ENCODE results near the gene HUWE1. TPM values are rescaled to one million over a fixed set of nuclear protein-coding genes. Genes with fewer than 3 reads are reported as not detected.

The HUWE1 gene
- polyA plus RNA-seq, 1 donor (not counting 4 experiments of a cell fraction or from before 2014, with no cell fraction given), result 53.6 TPM

GRCh38 chrX:53630261-53630660, 56.3 kb downstream of the HUWE1 start:
- dilution Hi-C loops (cut with MboI; ENCODE audit: extremely low pct_ligation_motif_present, low sequenced_read_pairs), result no loop called here
- TF ChIP-seq EZH2 (IDR thresholded peaks at IDR 0.05; ENCODE audit: low read length) (no peak), CTCF (optimal IDR thresholded peaks at IDR 0.05 in 1 of 3, IDR thresholded peaks at IDR 0.05 in 1 of 3, conservative IDR thresholded peaks at IDR 0.05 in 1 of 3; ENCODE audit: extremely low read depth in 1 of 3, insufficient read depth in 2 of 3, low read length in 3 of 3) (no peak)
- Histone ChIP-seq H3K9me1 (ENCODE audit: control insufficient read depth, extremely low read depth, insufficient read depth, low read length) (no peaks in the 10 kb centered on the region), H3K4me2 (ENCODE audit: control insufficient read depth, extremely low read depth, insufficient read depth, low read depth, low read length) (no peak overlapping the region), H3K79me2 (ENCODE audit: control insufficient read depth, insufficient read depth, low read length) (peaks cover 4% of the 10 kb centered on the region), H3K9ac (ENCODE audit: control insufficient read depth, extremely low read depth, insufficient read depth, low read length) (no peak overlapping the region), H3K9me3 (ENCODE audit: control insufficient read depth, low read depth, low read length) (no peaks in the 10 kb centered on the region), H3K4me3 (ENCODE audit: control insufficient read depth in 2 of 3, extremely low read depth in 1 of 3, insufficient read depth in 2 of 3, low read depth in 1 of 3, low read length in 3 of 3) (no peak overlapping the region), H3K4me1 (ENCODE audit: control insufficient read depth, extremely low read depth, insufficient read depth, low read length) (no peaks in the 10 kb centered on the region), H2AFZ (ENCODE audit: control insufficient read depth, low read length) (no peak overlapping the region), H3K27me3 (ENCODE audit: control insufficient read depth, extremely low read depth, insufficient read depth, low read length) (no peaks in the 10 kb centered on the region), H3K27ac (ENCODE audit: control insufficient read depth, insufficient read depth, low read length) (no peak overlapping the region), H3K36me3 (ENCODE audit: control insufficient read depth in 2 of 2, extremely low read depth in 1 of 2, insufficient read depth in 2 of 2, low read length in 2 of 2) (peaks cover 5 to 10% of the 10 kb centered on the region in 2 experiments), H4K20me1 (ENCODE audit: control insufficient read depth, extremely low read depth, insufficient read depth, low read length) (no peaks in the 10 kb centered on the region)
- FAIRE-seq, result no peak
- no peak for DNase-seq (ENCODE audit: low read depth, low spot score)

GRCh38 chrX:53622431-53622830, 64.1 kb downstream of the HUWE1 start:
- no peak overlapping the region for H3K4me3 ChIP-seq (ENCODE audit: control insufficient read depth in 2 of 3, extremely low read depth in 1 of 3, insufficient read depth in 2 of 3, low read depth in 1 of 3, low read length in 3 of 3)
- H3K27ac ChIP-seq (ENCODE audit: control insufficient read depth, insufficient read depth, low read length), result no peak overlapping the region
- FAIRE-seq, result no peak
- H3K36me3 ChIP-seq (ENCODE audit: control insufficient read depth in 2 of 2, extremely low read depth in 1 of 2, insufficient read depth in 2 of 2, low read length in 2 of 2), result peaks cover 5 to 8% of the 10 kb centered on the region in 2 experiments
- no peak overlapping the region for H3K9ac ChIP-seq (ENCODE audit: control insufficient read depth, extremely low read depth, insufficient read depth, low read length)
- no peaks in the 10 kb centered on the region for H3K27me3 ChIP-seq (ENCODE audit: control insufficient read depth, extremely low read depth, insufficient read depth, low read length)
- TF ChIP-seq EZH2 (IDR thresholded peaks at IDR 0.05; ENCODE audit: low read length) (no peak), CTCF (optimal IDR thresholded peaks at IDR 0.05 in 1 of 3, IDR thresholded peaks at IDR 0.05 in 1 of 3, conservative IDR thresholded peaks at IDR 0.05 in 1 of 3; ENCODE audit: extremely low read depth in 1 of 3, insufficient read depth in 2 of 3, low read length in 3 of 3) (no peak)
- no peaks in the 10 kb centered on the region for H3K79me2 ChIP-seq (ENCODE audit: control insufficient read depth, insufficient read depth, low read length)
- H3K4me1 ChIP-seq (ENCODE audit: control insufficient read depth, extremely low read depth, insufficient read depth, low read length), result no peaks in the 10 kb centered on the region
- no peak overlapping the region for H2AFZ ChIP-seq (ENCODE audit: control insufficient read depth, low read length)
- H4K20me1 ChIP-seq (ENCODE audit: control insufficient read depth, extremely low read depth, insufficient read depth, low read length), result no peaks in the 10 kb centered on the region
- no peaks in the 10 kb centered on the region for H3K9me1 ChIP-seq (ENCODE audit: control insufficient read depth, extremely low read depth, insufficient read depth, low read length)
- dilution Hi-C loops (cut with MboI; ENCODE audit: extremely low pct_ligation_motif_present, low sequenced_read_pairs), result no loop called here
- no peak overlapping the region for H3K4me2 ChIP-seq (ENCODE audit: control insufficient read depth, extremely low read depth, insufficient read depth, low read depth, low read length)
- no peaks in the 10 kb centered on the region for H3K9me3 ChIP-seq (ENCODE audit: control insufficient read depth, low read depth, low read length)
- no peak for DNase-seq (ENCODE audit: low read depth, low spot score)
